ENCODE results near the gene ZNF22. TPM values are rescaled to one million over a fixed set of nuclear protein-coding genes. Genes with fewer than 3 reads are reported as not detected.

ZNF22 gene
- total and polyA plus RNA-seq, 2 experiments from 2014 or later: 25.9 to 32.2 TPM

GRCh38 chr10:45053569-45054100 lies 52.9 kb downstream of the ZNF22 start:
- H4K20me1 ChIP-seq (ENCODE audit: insufficient read depth, poor library complexity, severe bottlenecking): no peaks in the 10 kb centered on the region
- H3K4me2 ChIP-seq: no peak overlapping the region
- no peak overlapping the region for H3K4me3 ChIP-seq
- DNase-seq (ENCODE audit: low spot score): no peak
- no peaks in the 10 kb centered on the region for H3K9me2 ChIP-seq (replicated peaks; ENCODE audit: insufficient read depth)
- no peak overlapping the region for H2AFZ ChIP-seq
- no peaks in the 10 kb centered on the region for H3K4me1 ChIP-seq (ENCODE audit: insufficient read depth)
- H3K27ac ChIP-seq: no peak overlapping the region
- 96% methylated on average over 1 of the region's 1 CpG for WGBS (ENCODE audit: low lambda C conversion rate, missing lambda C conversion rate)
- TF ChIP-seq EZH2phosphoT487 (IDR thresholded peaks at IDR 0.05; ENCODE audit: low read depth, severe bottlenecking, unreplicated experiment): no peak
- no peak for TF ChIP-seq CTCF (IDR thresholded peaks at IDR 0.05; ENCODE audit: poor library complexity)
- no peak for TF ChIP-seq EZH2 (IDR thresholded peaks at IDR 0.05; ENCODE audit: borderline replicate concordance)
- H3K79me2 ChIP-seq: no peaks in the 10 kb centered on the region
- no peaks in the 10 kb centered on the region for H3K36me3 ChIP-seq (replicated peaks; ENCODE audit: insufficient read depth, low read depth)
- no peaks in the 10 kb centered on the region for H3K27me3 ChIP-seq
- H3K9me3 ChIP-seq (ENCODE audit: low read depth): no peaks in the 10 kb centered on the region

Other genes with a start within 250 kb of the ZNF22 start
- 0.13 TPM in 1 of 2 replicates, not detected in the other for gene TMEM72, start 89.6 kb upstream of the ZNF22 start, total RNA-seq
- 0.69 TPM in 1 of 2 replicates, not detected in the other for gene TMEM72, start 89.6 kb upstream of the ZNF22 start, polyA plus RNA-seq
- gene RASSF4, start 41.1 kb upstream of the ZNF22 start, total RNA-seq: 19.2 and 23.5 TPM in 2 replicates
- 20.1 and 26.8 TPM in 2 replicates for gene RASSF4, start 41.1 kb upstream of the ZNF22 start, polyA plus RNA-seq
- 24.0 and 30.6 TPM in 2 replicates for gene DEPP1, start 22.1 kb upstream of the ZNF22 start, total RNA-seq
- 45.6 and 54.7 TPM in 2 replicates for gene DEPP1, start 22.1 kb upstream of the ZNF22 start, polyA plus RNA-seq

Measured in hepatocyte (in vitro differentiated cells).